OCI-LY3 (cell line): ENCODE measurements around the gene EPC1.

Experiments used
- H2AFZ ChIP-seq: fragments of 200-600, 300-600 bp; shearing (Covaris generic); 2 replicates; pipeline ENCODE4 v1.6.0; 2014; ENCODE audit warnings: antibody characterized with exemption, low read depth, low read length
- H3K27ac ChIP-seq: fragments of 200-600, 300-600 bp; sonication (generic); 2 replicates; pipeline ENCODE4 v1.5.1; 2014; ENCODE audit warnings: mild to moderate bottlenecking, low read length, moderate library complexity, mixed read lengths
- H3K27me3 ChIP-seq: fragments of 200-600, 300-600 bp; sonication (generic); 2 replicates; pipeline ENCODE4 v1.6.1; 2014; ENCODE audit warnings: low read depth, low read length, mixed read lengths
- H3K36me3 ChIP-seq: fragments of 200-600, 300-600 bp; sonication (generic); replicated peaks from 2 replicates; pipeline ENCODE3; 2014; ENCODE audit warnings: low read depth, low read length, mixed read lengths
- H3K4me1 ChIP-seq: fragments of 300-600, 200-600 bp; sonication (generic); 2 replicates; pipeline ENCODE4 v1.6.1; 2014; ENCODE audit warnings: low read length, mixed read lengths
- H3K4me2 ChIP-seq: fragments of 200-600, 300-600 bp; sonication (generic); 2 replicates; pipeline ENCODE4 v1.6.1; 2014; ENCODE audit warnings: low read length, mixed read lengths
- H3K4me3 ChIP-seq: fragments of 300-600, 200-600 bp; sonication (generic); 2 replicates; pipeline ENCODE4 v1.5.1; 2014; ENCODE audit warnings: antibody characterized with exemption, mild to moderate bottlenecking, low read length, moderate library complexity
- H3K79me2 ChIP-seq: fragments of 300-600, 200-600 bp; shearing (Covaris generic); 2 replicates; pipeline ENCODE4 v1.6.1; 2014; ENCODE audit warnings: mild to moderate bottlenecking, low read length, mixed read lengths
- H3K9ac ChIP-seq: fragments of 300-600, 200-600 bp; shearing (Covaris generic); 2 replicates; pipeline ENCODE4 v1.6.0; 2014; ENCODE audit warnings: mild to moderate bottlenecking, low read length, moderate library complexity
- H3K9me3 ChIP-seq: fragments of 200-600, 300-600 bp; shearing (Covaris generic); 2 replicates; pipeline ENCODE4 v1.6.1; 2014; ENCODE audit warnings: low read length, mixed read lengths; ENCODE audit not compliant: insufficient read depth
- H4K20me1 ChIP-seq: fragments of 200-600, 300-600 bp; sonication (generic); 2 replicates; pipeline ENCODE4 v1.6.1; 2016; ENCODE audit warnings: low read length, mixed read lengths; ENCODE audit not compliant: insufficient read depth
- CTCF ChIP-seq: fragments of 200-600, 300-600 bp; sonication (generic); IDR thresholded peaks from 2 replicates; pipeline ENCODE4 v1.5.1; 2014; ENCODE audit warnings: antibody characterized with exemption, low read length, low read depth
- EZH2phosphoT487 ChIP-seq: fragments of 200-600 bp; shearing (Covaris generic); IDR thresholded peaks from 2 replicates; pipeline ENCODE4 v1.6.1; 2018; ENCODE audit warnings: antibody characterized with exemption, mixed run types, low read depth

The EPC1 gene

GRCh38 chr10:32338262-32338661, 8.7 kb downstream of the EPC1 start:
- no peak overlapping the region for H3K4me2 ChIP-seq
- no peak overlapping the region for H2AFZ ChIP-seq
- H3K4me3 ChIP-seq: no peak overlapping the region
- H3K36me3 ChIP-seq: no peaks in the 10 kb centered on the region
- H3K27ac ChIP-seq: no peak overlapping the region
- TF ChIP-seq EZH2phosphoT487 (no peak), CTCF (no peak)
- no peaks in the 10 kb centered on the region for H3K9me3 ChIP-seq
- no peaks in the 10 kb centered on the region for H3K27me3 ChIP-seq
- H3K9ac ChIP-seq: no peak overlapping the region
- peaks cover 89% of the 10 kb centered on the region for H4K20me1 ChIP-seq
- peaks cover 20% of the 10 kb centered on the region for H3K4me1 ChIP-seq
- H3K79me2 ChIP-seq: peaks cover 99% of the 10 kb centered on the region

- Histone ChIP-seq H3K4me2 (no peak overlapping the region), H2AFZ (no peak overlapping the region), H4K20me1 (peaks cover 93% of the 10 kb centered on the region), H3K9ac (no peak overlapping the region), H3K36me3 (no peaks in the 10 kb centered on the region), H3K4me3 (no peak overlapping the region), H3K4me1 (peaks cover 20% of the 10 kb centered on the region), H3K79me2 (peaks cover 99% of the 10 kb centered on the region), H3K27me3 (no peaks in the 10 kb centered on the region), H3K27ac (no peak overlapping the region), H3K9me3 (no peaks in the 10 kb centered on the region)
- TF ChIP-seq CTCF (no peak), EZH2phosphoT487 (no peak)
Observed at GRCh38 chr10:32337350-32337749, 9.6 kb downstream of the EPC1 start.

GRCh38 chr10:32333849-32334248, 13.1 kb downstream of the EPC1 start:
- TF ChIP-seq CTCF (no peak), EZH2phosphoT487 (no peak)
- Histone ChIP-seq H3K4me1 (no peaks in the 10 kb centered on the region), H3K27me3 (no peaks in the 10 kb centered on the region), H4K20me1 (peaks cover 92% of the 10 kb centered on the region), H3K4me3 (no peak overlapping the region), H3K27ac (no peak overlapping the region), H3K9me3 (no peaks in the 10 kb centered on the region), H2AFZ (no peak overlapping the region), H3K9ac (no peak overlapping the region), H3K79me2 (peaks cover 98% of the 10 kb centered on the region), H3K36me3 (peaks cover 1% of the 10 kb centered on the region), H3K4me2 (no peak overlapping the region)

GRCh38 chr10:32332299-32332750, 14.6 kb downstream of the EPC1 start:
- Histone ChIP-seq H3K9me3 (no peaks in the 10 kb centered on the region), H3K4me1 (no peaks in the 10 kb centered on the region), H2AFZ (no peak overlapping the region), H3K4me3 (no peak overlapping the region), H3K4me2 (no peak overlapping the region), H3K36me3 (peaks cover 3% of the 10 kb centered on the region), H3K9ac (no peak overlapping the region), H3K79me2 (peaks cover 98% of the 10 kb centered on the region), H4K20me1 (peaks cover 94% of the 10 kb centered on the region), H3K27me3 (no peaks in the 10 kb centered on the region), H3K27ac (no peak overlapping the region)
- no peak for TF ChIP-seq CTCF
- TF ChIP-seq EZH2phosphoT487: no peak
